Stimulated activated CD4-positive, alpha-beta T cell treated with anti-CD3 and anti-CD28 coated beads, Interleukin-12 subunit alpha, Interleukin-12 subunit beta, amount 100 ng/mL, for 24 hours (primary cell): ENCODE data around the gene ZNF385C.
A peak's percentile ranks its signal among the peaks of the same experiment; 100 is the strongest.

ENCODE experiments used
- DNase-seq, 2 experiments: peaks; one replicate each; pipeline ENCODE4 v3.0.0-alpha.2; 2020; ENCODE audit warnings: low read depth in 2 of 2

Gene ZNF385C

GRCh38 chr17:42125565-42125964, 27.3 kb upstream of the ZNF385C start:
- no peak for DNase-seq

DNA sequence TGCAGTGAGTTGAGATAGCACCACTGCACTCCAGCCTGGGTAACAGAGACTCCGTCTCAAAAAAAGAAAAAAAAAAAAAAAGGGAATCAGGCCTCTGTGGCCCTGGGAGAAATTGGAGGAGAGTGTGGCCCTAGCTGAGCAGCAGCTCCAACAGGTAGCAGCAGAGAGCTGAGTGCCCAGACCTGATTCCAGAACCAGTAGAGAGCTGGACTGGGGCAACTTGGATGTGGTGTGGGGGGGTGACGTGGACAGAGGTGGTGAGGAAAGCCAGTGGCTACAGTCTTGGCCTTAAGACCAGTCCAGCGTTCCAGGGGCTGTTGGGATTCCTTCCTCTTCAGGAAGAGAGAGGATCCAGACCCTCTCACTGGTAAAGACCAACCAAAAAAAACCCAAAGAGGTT, 26.0 kb upstream of the ZNF385C start:
- no peak for DNase-seq

DNA sequence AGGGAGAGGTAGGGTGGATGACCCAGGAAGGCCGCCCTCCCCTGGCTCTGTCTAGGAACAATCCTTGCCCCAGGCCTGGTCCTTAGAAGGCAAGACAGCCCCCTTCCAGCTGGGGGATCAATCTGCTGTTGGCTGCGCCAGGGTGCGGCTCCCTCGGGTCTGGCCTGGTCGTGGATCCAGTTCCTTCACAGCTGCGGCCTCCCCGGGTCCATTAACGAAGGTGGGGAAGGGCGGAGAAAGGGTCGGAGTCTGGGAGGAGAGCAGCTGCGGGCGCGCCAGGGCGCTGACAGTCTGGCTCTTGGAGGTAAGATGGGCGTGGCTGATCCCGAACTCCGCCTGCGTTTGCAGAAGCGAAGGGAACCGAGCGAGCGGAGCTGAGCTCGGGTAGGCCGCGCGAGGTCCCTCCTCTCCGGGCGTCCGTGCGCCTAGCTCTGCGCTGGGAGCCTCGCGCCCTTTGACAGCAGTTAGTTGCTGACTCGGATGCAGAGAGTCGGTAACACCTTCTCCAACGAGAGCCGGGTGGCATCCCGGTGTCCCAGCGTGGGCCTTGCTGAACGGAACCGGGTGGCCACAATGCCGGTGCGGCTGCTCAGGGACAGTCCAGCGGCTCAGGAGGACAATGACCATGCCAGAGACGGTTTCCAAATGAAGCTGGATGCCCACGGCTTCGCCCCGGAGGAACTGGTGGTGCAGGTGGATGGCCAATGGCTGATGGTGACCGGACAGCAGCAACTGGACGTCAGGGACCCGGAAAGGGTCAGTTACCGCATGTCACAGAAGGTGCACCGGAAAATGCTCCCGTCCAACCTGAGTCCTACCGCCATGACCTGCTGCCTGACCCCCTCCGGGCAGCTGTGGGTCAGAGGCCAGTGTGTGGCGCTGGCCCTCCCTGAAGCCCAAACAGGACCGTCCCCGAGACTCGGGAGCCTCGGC, 24.4 kb upstream of the ZNF385C start, which contains the start of gene HSPB9:
TSS of gene HSPB9 (plus strand) at position 434 of the 933 bp plus-strand sequence. CDS start at position 481, 47 bp downstream.
- DNase-seq: no peak

DNA sequence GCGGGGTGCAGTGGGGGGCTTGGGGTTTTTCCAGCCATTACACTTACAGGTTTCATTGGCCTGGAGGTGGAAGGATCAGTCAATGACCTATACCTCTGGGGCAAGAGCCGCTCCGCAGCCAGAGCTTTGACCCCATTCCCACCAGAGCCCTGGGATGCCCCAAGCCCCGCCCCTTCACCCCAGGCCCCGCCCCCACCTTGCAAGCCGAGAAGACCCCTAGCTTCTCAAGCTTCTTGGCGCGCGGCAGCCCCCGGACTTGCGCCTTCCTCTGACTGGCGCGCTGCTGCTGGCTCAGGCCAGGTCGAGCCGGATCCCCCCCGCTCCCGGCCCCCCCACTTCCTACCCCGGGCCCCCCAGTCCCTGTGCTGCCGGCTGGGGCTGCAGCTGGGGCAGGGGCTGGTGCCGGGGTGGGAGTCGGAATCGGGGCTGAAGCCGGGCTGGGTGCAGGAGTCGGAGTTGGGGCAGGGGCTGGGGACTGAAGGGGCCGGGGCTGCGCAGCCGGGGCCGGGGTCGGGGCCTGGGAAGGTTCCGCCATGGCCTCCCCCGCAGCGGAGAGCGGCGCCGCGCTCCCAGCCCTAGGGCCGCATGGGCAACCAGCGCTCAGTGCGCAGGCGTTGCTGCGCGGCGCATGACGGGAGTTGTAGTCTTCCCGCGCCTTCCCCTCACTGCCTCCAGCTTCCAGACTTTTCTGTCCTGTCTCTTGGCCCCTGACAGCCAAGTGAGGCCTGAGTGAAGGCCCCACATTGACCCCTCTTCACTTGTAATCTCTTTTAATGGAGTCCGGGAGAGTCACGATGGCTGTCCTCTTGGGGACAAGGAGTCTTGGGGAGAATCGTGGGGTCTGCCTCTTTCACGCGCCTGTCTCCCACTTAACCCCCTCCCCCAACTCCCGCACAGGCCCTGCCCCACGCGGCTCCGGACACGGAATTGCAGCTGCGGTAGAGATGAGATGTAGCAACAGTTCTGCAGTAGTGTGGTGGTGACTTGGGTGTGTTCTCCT, 22.8 kb upstream of the ZNF385C start, which contains the start of gene KAT2A:
TSS of gene KAT2A (minus strand) at position 598 of the 1,000 bp plus-strand sequence. CDS start at position 535, 63 bp downstream.
- peak; percentile 63 to 70 for DNase-seq

DNA sequence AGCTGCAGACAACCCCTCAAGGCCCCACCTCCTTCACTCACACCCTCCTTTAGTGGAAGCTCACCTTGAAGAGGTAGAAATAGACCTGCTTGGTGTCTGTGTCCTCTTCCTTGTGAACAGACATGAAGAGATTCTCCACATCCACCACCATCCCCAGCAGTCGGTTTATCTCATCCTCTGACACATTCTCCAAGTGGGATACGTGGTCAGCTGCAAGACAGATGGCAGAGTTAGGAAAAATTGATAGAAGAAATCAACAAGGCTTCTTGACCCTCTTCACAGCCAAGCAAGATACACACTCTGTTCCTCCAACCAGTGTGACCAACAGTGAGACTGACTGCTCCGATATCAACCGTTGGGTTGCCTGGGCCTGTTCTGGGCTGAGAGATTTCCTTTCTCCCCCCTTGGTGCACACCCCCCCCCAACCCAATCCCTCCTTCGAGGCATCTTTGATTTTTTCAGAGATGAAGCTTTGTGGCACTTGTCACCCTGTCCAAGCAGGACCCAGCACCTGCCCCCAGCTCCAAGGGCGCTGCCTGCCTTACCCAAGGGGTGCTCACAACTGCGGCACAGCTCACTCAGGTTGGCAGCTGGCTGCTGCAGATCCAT, 22.0 kb upstream of the ZNF385C start:
- no peak for DNase-seq

DNA sequence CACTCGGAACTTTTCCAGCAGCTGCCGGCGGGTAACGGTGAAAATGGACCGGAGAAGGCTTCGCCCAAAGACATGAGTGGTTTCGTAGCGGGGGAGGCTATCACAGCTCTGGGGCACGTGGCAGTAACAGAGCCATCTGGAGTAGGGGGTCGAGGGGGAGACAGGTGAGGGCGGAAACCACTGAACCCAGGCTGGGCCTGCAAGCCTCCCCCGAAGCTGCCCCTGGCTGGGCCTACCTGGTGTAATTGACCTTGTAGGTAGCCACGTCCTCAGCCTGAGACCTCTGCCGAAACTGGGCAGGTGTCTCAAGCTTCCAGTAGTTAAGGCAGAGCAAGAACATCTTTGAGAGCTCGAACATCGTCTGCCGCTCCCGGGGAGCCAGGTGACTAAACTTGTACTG, 21.0 kb upstream of the ZNF385C start:
- DNase-seq: no peak

- DNase-seq: peak in 1 of 2 experiments; percentile 28
Observed at GRCh38 chr17:42118545-42118944, 20.3 kb upstream of the ZNF385C start.

- DNase-seq: no peak
Observed at GRCh38 chr17:42118126-42118510, 19.8 kb upstream of the ZNF385C start.

DNA sequence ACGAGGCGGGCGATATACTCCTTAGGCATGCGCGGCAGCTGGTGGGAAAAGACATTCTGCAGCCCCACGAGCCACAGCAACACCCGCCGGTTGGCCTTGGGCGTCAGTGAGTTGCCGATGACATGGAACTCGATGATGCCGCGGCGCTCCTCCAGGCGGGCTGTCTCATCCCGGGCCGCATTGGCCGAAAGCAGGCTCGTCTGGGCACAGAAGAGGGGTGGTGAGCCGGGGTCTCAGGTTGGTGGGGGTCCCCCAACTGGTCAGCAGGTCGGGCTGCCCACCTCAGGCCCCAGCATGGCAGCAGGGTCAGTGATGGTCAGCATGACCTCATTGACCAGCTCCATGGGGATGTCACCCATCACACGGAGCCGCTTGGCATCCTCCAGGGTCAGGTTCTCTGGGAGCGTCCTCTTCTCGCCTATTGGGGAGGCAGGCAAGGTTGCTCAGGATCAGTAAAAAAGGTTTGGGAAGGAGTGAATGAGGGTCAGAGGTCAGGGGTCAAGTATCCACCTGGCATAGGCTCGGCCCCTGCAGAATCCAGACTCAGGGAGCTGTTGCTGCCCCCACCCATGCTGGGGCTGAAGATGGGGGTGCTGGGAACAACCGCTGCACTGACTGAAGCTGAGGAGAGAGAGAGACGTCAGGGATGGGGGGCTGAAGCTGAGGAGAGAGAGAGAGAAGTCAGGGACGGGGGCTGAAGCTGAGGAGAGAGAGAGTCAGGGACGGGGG, 19.3 kb upstream of the ZNF385C start:
- no peak for DNase-seq

DNA sequence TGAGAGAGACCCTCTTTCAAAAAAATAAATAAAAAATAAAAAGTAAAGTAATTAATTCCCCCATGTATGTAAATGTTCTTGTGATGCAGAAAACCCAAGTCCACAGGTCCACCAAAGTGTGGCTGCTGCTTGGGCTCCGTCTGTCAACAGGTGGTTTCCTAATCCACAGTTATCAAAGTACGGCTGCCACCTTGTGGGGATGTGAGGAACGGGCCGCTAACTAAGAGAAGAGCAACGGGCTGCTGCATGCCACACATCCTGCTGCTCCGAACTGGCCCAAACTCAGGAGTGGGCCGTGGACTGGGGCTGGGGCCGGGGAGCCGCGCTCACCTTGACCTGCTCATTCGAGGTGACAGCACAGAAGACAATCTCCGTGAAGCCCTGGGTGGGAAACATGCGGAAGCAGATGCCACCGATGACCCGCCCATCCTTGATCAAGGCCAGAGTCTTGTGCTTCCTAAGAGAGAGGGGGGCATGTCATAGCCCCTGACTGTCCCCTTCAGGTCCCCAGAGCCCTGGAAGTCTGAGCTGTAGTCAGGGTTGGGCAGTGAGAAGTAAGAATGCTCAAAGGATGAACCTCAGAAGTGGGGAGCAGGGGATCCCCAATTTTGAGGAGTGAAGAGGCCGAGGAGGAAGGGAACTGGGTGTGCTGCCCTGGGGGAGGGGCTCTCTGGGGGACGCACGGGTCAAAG, 18.6 kb upstream of the ZNF385C start:
- DNase-seq: peak in 1 of 2 experiments; percentile 75

GRCh38 chr17:42114118-42114517, 15.8 kb upstream of the ZNF385C start:
- DNase-seq: no peak

DNA sequence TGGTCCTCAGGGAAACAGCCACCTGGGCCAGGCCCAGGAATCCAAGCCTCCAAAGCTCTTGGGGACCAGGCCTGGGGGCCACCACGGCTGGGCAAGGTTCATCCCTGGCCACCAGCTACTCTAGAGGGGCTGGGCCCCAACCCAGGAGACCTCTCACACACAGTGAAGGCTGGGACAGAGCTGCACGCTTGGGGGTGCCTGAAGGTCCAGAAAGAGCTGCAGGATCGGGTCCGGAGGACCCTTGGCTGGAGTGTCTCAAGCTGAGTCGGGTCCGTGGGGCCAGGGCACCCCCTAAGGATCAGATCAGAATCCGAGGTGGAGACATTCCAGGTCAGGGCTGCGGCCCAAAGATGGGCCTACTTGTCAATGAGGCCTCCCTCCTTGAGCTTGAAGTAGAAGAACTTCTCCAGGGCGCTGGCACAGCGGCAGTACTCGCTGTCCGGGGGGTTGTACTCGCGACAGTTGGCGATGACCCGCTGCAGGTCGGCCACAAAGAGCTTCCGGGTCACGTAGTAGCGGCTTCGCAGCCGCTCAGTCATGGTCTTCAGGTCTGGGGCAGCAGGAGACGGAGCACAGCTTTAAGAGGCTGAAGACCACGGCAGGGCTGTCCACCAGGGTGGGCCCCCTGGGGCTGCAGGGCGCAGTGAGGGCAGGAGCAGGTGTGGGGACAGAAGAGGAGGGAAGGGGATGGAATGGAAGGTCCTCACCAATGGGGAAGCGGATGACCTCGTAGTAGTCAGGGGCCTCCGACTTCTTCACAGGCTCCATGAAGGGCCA, 15.2 kb upstream of the ZNF385C start:
- no peak for DNase-seq

DNA sequence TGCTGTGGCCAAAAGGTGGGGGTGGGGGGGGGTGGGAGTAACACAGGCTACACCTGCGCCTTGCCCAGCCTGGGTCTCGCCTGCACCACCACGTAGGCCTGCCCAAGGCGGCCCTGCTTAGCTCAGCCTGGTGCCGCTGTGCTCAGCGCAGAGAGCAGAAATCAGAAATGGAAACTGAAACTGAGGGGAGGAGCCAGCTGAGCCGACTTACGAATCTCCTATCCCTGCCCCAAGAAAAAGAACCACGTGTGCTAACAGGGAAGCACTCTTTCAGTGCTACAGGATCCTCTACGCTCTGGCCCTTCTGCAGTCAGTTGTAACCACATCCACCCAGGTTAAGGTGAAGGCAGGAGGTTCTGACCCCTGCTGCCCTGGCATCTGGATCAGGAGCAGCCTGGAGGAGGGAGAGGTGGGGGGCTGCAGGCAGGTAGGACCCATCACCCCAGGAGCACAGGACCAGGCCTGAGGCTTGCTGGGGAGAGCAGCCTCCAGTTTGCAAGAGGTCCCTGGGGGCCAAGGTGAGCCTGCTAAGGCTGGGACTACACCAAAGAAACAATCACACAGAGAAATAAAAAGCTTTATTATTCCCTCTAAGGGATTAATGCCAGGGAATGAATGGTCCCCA, 14.4 kb upstream of the ZNF385C start, which contains the start of gene DHX58:
TSS of gene DHX58 (minus strand) at position 163 of the 625 bp plus-strand sequence. CDS start 822 bp downstream, outside the sequence.
- DNase-seq: peak; percentile 61 to 66

- no peak for DNase-seq
Observed at GRCh38 chr17:42111871-42112551, 13.7 kb upstream of the ZNF385C start.

- DNase-seq: no peak
Observed at GRCh38 chr17:42111265-42111636, 13.0 kb upstream of the ZNF385C start.

- no peak for DNase-seq
Observed at GRCh38 chr17:42110301-42111264, 12.3 kb upstream of the ZNF385C start.

DNA sequence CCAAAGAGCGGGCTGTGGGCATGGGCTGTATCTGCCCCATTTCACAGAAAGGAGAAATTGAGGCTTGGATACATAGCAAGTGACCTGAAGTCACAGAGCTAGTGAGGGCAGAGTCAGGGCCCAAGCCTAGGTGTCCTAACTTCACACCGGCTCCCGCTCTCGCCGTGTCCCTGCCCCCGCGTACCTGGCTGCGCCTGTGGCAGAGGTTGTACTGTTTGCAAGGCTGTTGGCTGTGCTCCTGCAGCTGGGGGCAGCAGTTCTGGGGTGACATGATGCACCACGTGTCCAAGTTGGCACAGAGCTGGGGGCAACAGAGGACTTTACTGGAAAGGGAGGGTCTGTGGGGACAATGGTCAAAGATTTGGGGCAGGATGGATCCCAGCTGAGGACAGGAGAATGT, 10.8 kb upstream of the ZNF385C start:
- DNase-seq: no peak
